NCI-H2196 (cell line): ENCODE measurements around the gene C15orf62.

Experiments used
- DNase-seq: peaks from one replicate; lab custom pipeline; 2025; ENCODE audit not compliant: unreplicated experiment; lab: John Stamatoyannopoulos, UW

Gene C15orf62

GRCh38 chr15:40769274-40770146 is at the start of gene C15orf62:
Gene C15orf62 (plus strand): TSS chr15:40769980. CDS start chr15:40770496, 516 bp downstream.
- DNase-seq: peak; percentile 47

- DNase-seq: no peak
These were observed 48.1 kb upstream of the C15orf62 start for GRCh38 chr15:40721701-40722100.

- DNase-seq: no peak
These were observed 47.4 kb upstream of the C15orf62 start for GRCh38 chr15:40722354-40722753.

- DNase-seq: no peak
These were observed 46.8 kb upstream of the C15orf62 start for GRCh38 chr15:40722934-40723333.

GRCh38 chr15:40723919-40724318 is 45.9 kb upstream of the C15orf62 start:
- DNase-seq: no peak

- no peak for DNase-seq
These were observed 38.7 kb upstream of the C15orf62 start for GRCh38 chr15:40731034-40731433.

GRCh38 chr15:40736575-40736974 is 33.2 kb upstream of the C15orf62 start:
- DNase-seq: no peak

- DNase-seq: no peak
These were observed 32.7 kb upstream of the C15orf62 start for GRCh38 chr15:40737048-40737447.

- no peak for DNase-seq
These were observed 30.7 kb upstream of the C15orf62 start for GRCh38 chr15:40739047-40739446.

GRCh38 chr15:40739854-40740253 is 29.9 kb upstream of the C15orf62 start:
- DNase-seq: no peak

GRCh38 chr15:40743485-40743901 is 26.3 kb upstream of the C15orf62 start:
- no peak for DNase-seq

- DNase-seq: no peak
These were observed 25.6 kb upstream of the C15orf62 start for GRCh38 chr15:40743921-40744814.

GRCh38 chr15:40744815-40745152 is 25.0 kb upstream of the C15orf62 start:
- DNase-seq: no peak

- DNase-seq: no peak
These were observed 22.8 kb upstream of the C15orf62 start for GRCh38 chr15:40746916-40747418.

- DNase-seq: no peak
These were observed 21.8 kb upstream of the C15orf62 start for GRCh38 chr15:40747685-40748631.

GRCh38 chr15:40749151-40749630 is 20.6 kb upstream of the C15orf62 start:
- no peak for DNase-seq

- no peak for DNase-seq
These were observed 18.9 kb upstream of the C15orf62 start for GRCh38 chr15:40750885-40751284.

GRCh38 chr15:40751745-40752144 is 18.0 kb upstream of the C15orf62 start:
- no peak for DNase-seq

GRCh38 chr15:40754574-40754882 is 15.3 kb upstream of the C15orf62 start:
- no peak for DNase-seq
